HG02970 (cell line): ENCODE data around the gene CDC42EP4.
A peak's percentile ranks its signal among the peaks of the same experiment; 100 is the strongest.
"Not testable (repeated sequence)": the region's sequence is repeated elsewhere in the genome, so short reads cannot be mapped to it uniquely, and the experiment has no call there.

Experiments
- ATAC-seq: cut with Tn5 transposase; IDR thresholded peaks from one replicate; pipeline ENCODE4 v1.9.1; 2021; ENCODE audit warnings: mild to moderate bottlenecking, moderate library complexity, moderate number of reproducible peaks; ENCODE audit not compliant: unreplicated experiment, low FRiP score

Gene CDC42EP4

GRCh38 chr17:73284354-73284753 lies 27.4 kb downstream of the CDC42EP4 start:
- no peak for ATAC-seq

GRCh38 chr17:73283841-73284282 lies 27.9 kb downstream of the CDC42EP4 start:
- ATAC-seq = no peak

GRCh38 chr17:73283250-73283649 lies 28.6 kb downstream of the CDC42EP4 start:
- no peak for ATAC-seq

- ATAC-seq = no peak
Observed at GRCh38 chr17:73282629-73283028, 29.2 kb downstream of the CDC42EP4 start.

- ATAC-seq = peak; percentile 81
Observed at GRCh38 chr17:73281928-73282327, 29.9 kb downstream of the CDC42EP4 start.

- no peak for ATAC-seq
Observed at GRCh38 chr17:73280191-73280590, 31.6 kb downstream of the CDC42EP4 start.

GRCh38 chr17:73279704-73280103 lies 32.1 kb downstream of the CDC42EP4 start:
- no peak for ATAC-seq

- no peak for ATAC-seq
Observed at GRCh38 chr17:73278465-73279453, 33.0 kb downstream of the CDC42EP4 start.

- ATAC-seq = no peak
Observed at GRCh38 chr17:73278049-73278464, 33.7 kb downstream of the CDC42EP4 start.

GRCh38 chr17:73274490-73274889 lies 37.3 kb downstream of the CDC42EP4 start:
- ATAC-seq = no peak

- no peak for ATAC-seq
Observed at GRCh38 chr17:73272906-73273218, 38.9 kb downstream of the CDC42EP4 start.

- ATAC-seq = peak; percentile 87
Observed at GRCh38 chr17:73271072-73271471, 40.7 kb downstream of the CDC42EP4 start.

- ATAC-seq = no peak
Observed at GRCh38 chr17:73269791-73270190, 42.0 kb downstream of the CDC42EP4 start.

GRCh38 chr17:73269329-73269615 lies 42.5 kb downstream of the CDC42EP4 start:
- ATAC-seq = no peak

- no peak for ATAC-seq
Observed at GRCh38 chr17:73268582-73269328, 43.0 kb downstream of the CDC42EP4 start.

GRCh38 chr17:73267648-73268537 lies 43.9 kb downstream of the CDC42EP4 start:
- ATAC-seq = no peak

- no peak for ATAC-seq
Observed at GRCh38 chr17:73266796-73267195, 45.0 kb downstream of the CDC42EP4 start.

- no peak for ATAC-seq
Observed at GRCh38 chr17:73265646-73266640, 45.9 kb downstream of the CDC42EP4 start.

GRCh38 chr17:73264448-73264847 lies 47.4 kb downstream of the CDC42EP4 start:
- ATAC-seq = not testable (repeated sequence)
